Skeletal muscle satellite cell (primary cell): Measurements from ENCODE around the gene NEU2.

ENCODE experiments used
- H3K27me3 ChIP-seq: 2 replicates; pipeline ENCODE4 v1.7.0; 2013; ENCODE audit warnings: low read length; ENCODE audit not compliant: control insufficient read depth, insufficient read depth
- H3K36me3 ChIP-seq: 2 replicates; pipeline ENCODE4 v1.7.0; 2013; ENCODE audit warnings: mild to moderate bottlenecking, control low read depth, low read length; ENCODE audit not compliant: insufficient read depth
- H3K4me1 ChIP-seq: 2 replicates; pipeline ENCODE4 v1.7.0; 2013; ENCODE audit warnings: low read length; ENCODE audit not compliant: control insufficient read depth, insufficient read depth
- H3K4me2 ChIP-seq: 2 replicates; pipeline ENCODE4 v1.7.0; 2013; ENCODE audit warnings: mild to moderate bottlenecking, low read length
- H3K4me3 ChIP-seq: 2 replicates; pipeline ENCODE4 v1.7.0; 2013; ENCODE audit warnings: low read length
- H3K9ac ChIP-seq: 2 replicates; pipeline ENCODE4 v1.7.0; 2013; ENCODE audit warnings: mild to moderate bottlenecking, low read depth, low read length, moderate library complexity
- H3K9me3 ChIP-seq: replicated peaks from 2 replicates; pipeline ENCODE4 v1.7.0; 2013; ENCODE audit warnings: mild to moderate bottlenecking, control low read depth, low read length

The NEU2 gene

DNA sequence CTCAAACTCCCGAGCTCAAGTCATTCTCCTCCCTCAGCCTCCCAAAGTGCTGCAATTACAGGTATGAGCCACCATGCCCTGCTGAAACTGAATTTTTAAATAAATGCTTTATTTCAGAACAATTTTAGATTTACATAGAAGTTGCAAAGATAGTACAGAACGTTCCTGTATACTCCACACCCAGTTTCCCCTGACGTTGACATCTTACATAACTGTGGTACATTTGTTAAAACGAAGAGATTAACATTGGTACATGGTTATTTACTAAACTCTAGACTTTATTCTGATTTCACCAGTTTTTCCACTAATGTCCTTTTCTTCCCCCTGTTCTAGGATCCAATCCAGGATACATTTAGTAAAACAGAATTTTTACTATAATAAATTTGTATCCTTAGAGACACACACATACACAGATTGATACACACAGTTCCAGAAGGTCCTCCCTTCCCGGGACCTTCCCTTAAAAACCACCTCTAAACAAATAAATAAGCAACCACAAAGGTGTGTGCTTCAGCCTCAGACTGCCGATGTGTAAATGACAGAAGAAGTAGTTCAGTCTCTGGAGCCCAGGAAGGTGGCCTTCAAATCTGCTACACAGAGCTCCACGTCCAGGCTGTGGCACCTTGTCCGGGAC, 6.9 kb downstream of the NEU2 start:
- H3K4me3 ChIP-seq = no peak overlapping the region
- H3K9me3 ChIP-seq = no peaks in the 10 kb centered on the region
- H3K4me1 ChIP-seq = peaks cover under 1% of the 10 kb centered on the region
- no peaks in the 10 kb centered on the region for H3K36me3 ChIP-seq
- H3K9ac ChIP-seq = no peak overlapping the region
- no peak overlapping the region for H3K4me2 ChIP-seq
- peaks cover 23% of the 10 kb centered on the region for H3K27me3 ChIP-seq

DNA sequence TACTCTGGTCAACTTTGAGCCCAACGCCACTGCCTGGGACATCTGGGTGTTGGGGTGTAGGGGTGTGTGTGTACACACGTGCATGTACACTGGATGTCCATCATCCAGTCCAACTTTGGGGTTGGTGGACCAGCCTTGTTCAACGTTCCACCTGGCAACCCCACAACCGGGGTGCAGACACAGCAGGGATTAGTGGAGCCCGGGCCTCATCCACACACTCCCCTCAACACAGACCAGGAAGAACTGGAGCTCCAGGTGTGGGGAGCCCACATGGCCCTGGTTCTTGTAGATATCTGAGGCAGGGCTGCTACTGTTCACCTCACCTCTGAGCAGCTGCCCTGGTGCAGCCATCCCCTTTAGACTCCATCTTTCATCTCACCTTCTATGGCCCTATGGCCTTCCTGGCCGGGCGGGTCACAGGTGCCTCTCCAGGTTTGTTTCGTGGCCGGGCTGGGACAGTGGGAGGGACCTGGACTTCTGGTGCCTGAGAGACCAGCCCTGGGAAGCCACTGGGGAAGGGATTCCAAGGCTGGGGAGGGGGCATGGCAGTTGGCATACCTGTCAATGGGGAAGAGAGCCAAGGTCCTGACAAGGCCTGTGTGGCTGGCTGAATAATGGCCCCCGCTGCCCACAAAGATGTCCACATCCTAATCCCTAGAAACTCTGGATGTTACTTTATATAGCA, 7.5 kb downstream of the NEU2 start:
- H3K9me3 ChIP-seq = no peaks in the 10 kb centered on the region
- peaks cover 28% of the 10 kb centered on the region for H3K27me3 ChIP-seq
- H3K36me3 ChIP-seq = no peaks in the 10 kb centered on the region
- no peak overlapping the region for H3K4me3 ChIP-seq
- no peak overlapping the region for H3K9ac ChIP-seq
- H3K4me2 ChIP-seq = no peak overlapping the region
- H3K4me1 ChIP-seq = no peaks in the 10 kb centered on the region

DNA sequence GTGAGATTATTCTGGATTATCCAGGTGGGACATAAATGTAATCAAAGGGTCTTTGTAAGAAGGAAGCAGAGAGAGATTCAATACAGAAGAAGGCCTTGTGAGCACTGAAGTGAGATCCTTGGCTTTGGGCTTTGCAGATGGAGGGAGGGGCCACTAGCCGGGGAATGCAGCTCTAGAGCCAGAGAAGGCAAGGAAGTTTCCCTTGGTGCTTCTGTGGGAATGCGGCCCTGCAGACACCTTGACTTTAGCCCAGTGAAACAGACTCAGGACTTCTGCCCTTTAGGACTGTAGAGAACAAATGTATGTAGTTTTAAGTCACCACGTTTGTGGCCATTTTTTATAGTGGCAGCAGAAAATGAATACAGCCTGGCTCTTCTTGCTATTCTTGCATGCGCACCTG, 8.1 kb downstream of the NEU2 start:
- no peaks in the 10 kb centered on the region for H3K36me3 ChIP-seq
- H3K27me3 ChIP-seq = peaks cover 28% of the 10 kb centered on the region
- no peak overlapping the region for H3K9ac ChIP-seq
- no peak overlapping the region for H3K4me3 ChIP-seq
- no peaks in the 10 kb centered on the region for H3K9me3 ChIP-seq
- no peaks in the 10 kb centered on the region for H3K4me1 ChIP-seq
- no peak overlapping the region for H3K4me2 ChIP-seq

DNA sequence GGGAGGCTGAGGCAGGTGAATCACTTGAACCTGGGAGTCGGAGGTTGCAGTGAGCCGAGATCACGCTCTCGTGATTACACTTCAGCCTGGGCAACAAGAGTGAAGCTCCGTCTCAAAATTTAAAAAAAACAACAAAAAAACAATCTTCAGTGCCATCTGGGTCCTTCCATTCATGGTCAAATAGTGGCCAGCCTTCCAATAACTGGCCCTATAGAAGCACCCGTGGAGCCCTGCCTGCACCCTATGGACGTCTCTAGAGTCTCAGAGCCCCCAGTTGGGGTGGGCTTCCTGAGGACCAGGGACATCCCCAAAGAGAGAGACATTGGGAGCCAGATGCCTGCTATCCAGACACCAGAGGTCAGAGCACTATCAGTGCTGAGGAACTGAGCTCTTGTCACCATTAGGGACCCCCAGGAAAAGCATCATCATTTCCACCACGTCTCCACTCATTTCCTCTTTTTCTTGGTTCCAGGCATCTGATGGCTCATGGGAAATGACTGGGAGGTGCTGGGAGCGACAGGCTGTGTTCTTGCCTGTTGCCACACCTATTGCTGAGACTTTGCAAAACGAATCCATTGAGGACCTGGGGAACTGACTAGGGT, 9.4 kb downstream of the NEU2 start:
- H3K4me3 ChIP-seq = no peak overlapping the region
- no peak overlapping the region for H3K9ac ChIP-seq
- no peaks in the 10 kb centered on the region for H3K9me3 ChIP-seq
- peaks cover 28% of the 10 kb centered on the region for H3K27me3 ChIP-seq
- H3K4me1 ChIP-seq = no peaks in the 10 kb centered on the region
- no peak overlapping the region for H3K4me2 ChIP-seq
- no peaks in the 10 kb centered on the region for H3K36me3 ChIP-seq

DNA sequence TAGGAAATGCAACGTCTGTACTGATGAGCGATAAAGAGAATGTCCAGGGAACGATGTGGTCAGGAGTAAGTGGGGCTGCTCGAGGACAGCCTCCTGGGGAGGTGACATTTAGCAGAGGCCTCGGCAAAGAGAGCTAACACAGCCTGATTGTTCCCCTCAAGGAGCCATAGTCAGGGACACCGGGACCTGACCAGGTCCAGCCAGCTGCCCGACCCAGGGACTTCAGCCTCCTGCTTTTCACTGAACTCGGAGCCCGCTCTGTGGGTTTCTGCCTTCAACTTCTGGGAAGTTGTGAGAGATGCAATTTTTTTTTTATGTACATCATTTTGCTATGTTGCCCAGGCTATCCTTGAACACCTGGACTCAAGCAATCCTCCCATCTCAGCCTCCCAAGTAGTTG, 10.1 kb downstream of the NEU2 start:
- Histone ChIP-seq H3K9me3 (no peaks in the 10 kb centered on the region), H3K4me2 (no peak overlapping the region), H3K36me3 (no peaks in the 10 kb centered on the region), H3K9ac (no peak overlapping the region), H3K4me1 (no peaks in the 10 kb centered on the region), H3K4me3 (no peak overlapping the region), H3K27me3 (peaks cover 28% of the 10 kb centered on the region)

DNA sequence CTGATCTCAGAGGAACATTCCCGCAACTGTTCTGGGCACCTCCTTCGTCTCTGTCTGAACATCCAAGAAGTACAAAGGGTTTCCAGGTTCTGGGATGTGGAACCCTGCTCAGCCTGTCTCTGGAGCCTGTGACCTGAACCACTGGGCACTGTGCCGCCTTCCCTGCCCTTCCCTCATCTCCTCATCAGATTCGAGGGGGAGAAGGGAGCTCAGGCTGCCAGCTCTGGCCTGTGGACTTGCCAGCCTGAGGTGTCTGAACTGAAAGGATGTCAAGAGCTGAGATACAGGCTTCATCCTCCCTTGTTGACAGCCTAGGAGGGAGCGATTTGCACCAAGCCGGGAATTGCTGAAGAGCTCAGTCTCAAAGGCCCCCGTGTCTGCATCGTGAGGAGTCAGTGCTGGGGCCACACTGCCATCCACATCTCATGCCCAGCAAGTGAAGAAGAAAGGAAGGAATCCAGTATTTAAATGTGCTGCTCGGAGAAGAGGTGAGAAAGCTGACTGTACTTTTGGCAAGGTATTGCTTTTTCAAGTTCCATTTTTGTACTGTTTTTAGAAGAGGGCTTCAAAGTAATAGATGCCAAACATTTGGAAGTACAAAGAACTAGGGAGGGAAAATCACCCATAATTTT, 12.6 kb downstream of the NEU2 start:
- Histone ChIP-seq H3K4me2 (no peak overlapping the region), H3K9ac (no peak overlapping the region), H3K9me3 (no peaks in the 10 kb centered on the region), H3K4me1 (peaks cover 11% of the 10 kb centered on the region), H3K27me3 (peaks cover 43% of the 10 kb centered on the region), H3K4me3 (no peak overlapping the region), H3K36me3 (no peaks in the 10 kb centered on the region)

DNA sequence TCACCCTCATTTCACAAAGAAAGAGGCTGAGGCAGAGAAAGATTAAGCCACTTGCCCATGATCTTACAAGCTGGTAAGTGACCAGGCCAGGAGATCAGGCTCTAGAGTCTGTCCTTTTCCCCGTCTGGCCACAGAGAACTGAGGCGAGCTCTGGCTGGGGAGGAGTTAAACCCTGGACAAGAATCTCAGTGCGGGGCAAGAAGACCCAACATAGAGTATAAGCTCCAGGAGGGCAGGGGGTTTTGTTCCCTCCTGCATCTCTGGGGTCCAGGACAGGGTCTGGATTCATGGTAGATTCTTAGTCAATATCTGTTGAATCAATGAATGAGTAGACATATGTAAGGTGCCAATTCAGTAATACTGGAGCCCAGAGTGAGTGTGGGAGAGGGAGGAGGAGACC, 14.7 kb downstream of the NEU2 start:
- Histone ChIP-seq H3K27me3 (peaks cover 36% of the 10 kb centered on the region), H3K9me3 (no peaks in the 10 kb centered on the region), H3K4me2 (no peak overlapping the region), H3K4me3 (no peak overlapping the region), H3K36me3 (no peaks in the 10 kb centered on the region), H3K9ac (no peak overlapping the region), H3K4me1 (peaks cover 17% of the 10 kb centered on the region)

DNA sequence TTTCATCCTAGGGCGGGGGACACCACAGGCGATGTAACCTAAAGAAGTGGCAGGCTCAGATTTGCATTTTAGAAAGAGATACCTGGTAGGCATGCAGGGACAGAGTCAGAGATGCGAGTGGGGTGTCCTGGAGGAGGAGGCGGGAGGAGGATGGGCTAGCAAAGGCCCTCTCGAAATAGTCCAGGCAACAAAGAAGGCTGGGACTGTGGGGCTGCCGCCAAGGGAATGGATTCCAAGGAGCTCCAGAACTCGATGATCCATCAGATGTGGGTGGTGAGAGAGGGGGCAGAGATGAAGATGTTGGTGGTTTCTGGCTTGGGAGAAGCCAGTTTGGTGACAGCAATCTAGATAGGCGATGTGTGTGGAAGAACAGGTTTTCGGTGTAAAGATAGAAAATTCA, 15.2 kb downstream of the NEU2 start:
- peaks cover 32% of the 10 kb centered on the region for H3K27me3 ChIP-seq
- no peak overlapping the region for H3K4me3 ChIP-seq
- H3K4me1 ChIP-seq = peaks cover 17% of the 10 kb centered on the region
- H3K9me3 ChIP-seq = no peaks in the 10 kb centered on the region
- no peaks in the 10 kb centered on the region for H3K36me3 ChIP-seq
- no peak overlapping the region for H3K4me2 ChIP-seq
- no peak overlapping the region for H3K9ac ChIP-seq

DNA sequence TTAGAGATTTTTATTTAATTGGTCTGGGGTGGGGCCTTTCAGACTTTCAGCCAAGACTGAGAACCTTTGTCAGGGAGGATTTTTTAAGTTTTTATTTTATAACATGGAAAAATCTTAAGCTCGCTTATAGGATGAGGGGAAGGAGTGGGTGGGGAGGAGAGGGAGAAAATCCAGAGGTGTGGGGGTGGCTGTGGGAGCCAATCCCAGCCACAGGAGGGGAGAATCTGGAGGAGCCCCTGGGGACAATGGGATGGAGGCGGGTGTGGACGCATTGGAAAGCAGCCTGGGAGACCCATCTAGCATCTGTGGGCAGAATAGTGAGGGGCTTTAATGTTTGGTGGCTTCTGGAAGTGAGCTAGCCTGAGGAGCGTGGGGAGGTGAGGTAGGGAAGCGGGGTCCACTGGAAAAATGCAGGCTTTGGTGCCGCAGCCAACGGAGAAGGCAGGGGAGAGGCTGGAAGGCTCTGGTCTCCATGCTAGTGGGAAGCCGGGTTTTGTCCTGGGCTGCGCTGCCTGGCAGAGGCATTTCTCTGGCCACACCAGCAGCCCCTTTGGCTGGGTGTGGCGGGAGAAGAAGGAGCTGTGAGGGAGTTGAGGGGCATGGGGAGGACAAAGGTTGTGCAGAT, 16.2 kb downstream of the NEU2 start:
- no peak overlapping the region for H3K9ac ChIP-seq
- H3K27me3 ChIP-seq = peaks cover 24% of the 10 kb centered on the region
- no peak overlapping the region for H3K4me3 ChIP-seq
- H3K9me3 ChIP-seq = no peaks in the 10 kb centered on the region
- H3K4me2 ChIP-seq = no peak overlapping the region
- peaks cover 17% of the 10 kb centered on the region for H3K4me1 ChIP-seq
- H3K36me3 ChIP-seq = no peaks in the 10 kb centered on the region

DNA sequence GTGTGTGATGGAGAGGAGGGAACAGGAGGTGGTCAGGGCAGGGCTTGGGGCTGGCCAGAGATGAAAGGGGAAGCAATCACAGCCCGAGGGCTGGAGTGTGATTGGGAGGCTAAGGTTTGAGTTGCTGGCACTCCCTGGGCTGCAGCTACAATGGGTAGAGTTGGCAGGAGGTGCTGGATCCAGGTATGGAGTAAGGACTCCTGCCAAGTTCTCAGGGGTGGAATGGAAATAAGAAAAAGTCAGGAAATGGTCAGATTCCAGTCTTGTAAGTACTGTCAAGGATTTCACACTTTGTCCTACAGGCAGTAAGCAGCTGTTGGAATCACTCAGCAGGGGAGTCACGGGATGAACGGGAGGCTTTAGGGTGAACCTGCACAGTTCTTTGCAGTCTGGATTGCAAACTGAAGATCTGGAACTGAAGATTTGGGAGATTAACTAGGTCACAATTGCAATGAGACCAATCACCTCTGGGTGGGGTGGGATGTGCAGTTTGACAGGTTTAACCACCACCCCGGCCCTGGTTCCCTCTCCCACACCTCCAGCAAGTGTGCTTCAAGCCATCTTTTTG, 16.8 kb downstream of the NEU2 start:
- no peaks in the 10 kb centered on the region for H3K36me3 ChIP-seq
- H3K4me1 ChIP-seq = peaks cover 19% of the 10 kb centered on the region
- H3K4me2 ChIP-seq = no peak overlapping the region
- no peak overlapping the region for H3K9ac ChIP-seq
- no peak overlapping the region for H3K4me3 ChIP-seq
- peaks cover 20% of the 10 kb centered on the region for H3K27me3 ChIP-seq
- no peaks in the 10 kb centered on the region for H3K9me3 ChIP-seq
